Uterus (tissue), 4 donors: ENCODE data around the gene BCL7C. TPM values are rescaled to one million over a fixed set of nuclear protein-coding genes. Genes with fewer than 3 reads are reported as not detected.

Experiments
- DNase-seq, 2 donors: peaks; one replicate each; pipeline ENCODE4 v3.0.0-alpha.2; 2019 to 2020
- H3K27ac ChIP-seq, 2 donors: fragments of 200-600 bp; sonication (generic); 1 replicate in 1 of 2; 2 replicates in 1 of 2; pipeline ENCODE4 v1.5.1; 2016 to 2018
- H3K27me3 ChIP-seq, 2 donors: fragments of 200-600 bp; sonication (generic); one replicate each; pipeline ENCODE4 v1.5.1; 2018 to 2019; ENCODE audit warnings: control low read depth in 1 of 2
- H3K36me3 ChIP-seq, 2 donors: fragments of 200-600 bp; sonication (generic); one replicate each; pipeline ENCODE4 v1.5.1; 2019; ENCODE audit warnings: control low read depth in 1 of 2
- H3K4me1 ChIP-seq, 2 donors: fragments of 200-600 bp; sonication (generic); one replicate each; pipeline ENCODE4 v1.5.1; 2018 to 2019; ENCODE audit warnings: control low read depth in 1 of 2
- H3K4me3 ChIP-seq, 2 donors: fragments of 200-600 bp; sonication (generic); 1 replicate in 1 of 2; 2 replicates in 1 of 2; pipeline ENCODE4 v1.5.1; 2018 to 2019; ENCODE audit warnings: mild to moderate bottlenecking in 1 of 2
- H3K9me3 ChIP-seq, 2 donors: fragments of 200-600 bp; sonication (generic); one replicate each; pipeline ENCODE4 v1.5.1; 2019; ENCODE audit warnings: control low read depth in 1 of 2
- POLR2A ChIP-seq, 2 donors: fragments of 450-650 bp; IDR thresholded peaks; one replicate each; pipeline ENCODE4 v1.6.1; 2016; ENCODE audit warnings: antibody characterized with exemption in 2 of 2, mild to moderate bottlenecking in 1 of 2, moderate library complexity in 1 of 2
- intact Hi-C: fragments of 100-400 bp; cut with DNase I; formaldehyde crosslinking; loops from one replicate; pipeline ENCODE4 v1.15.1; 2023; ENCODE audit warnings: low total_unique reads
- total RNA-seq, 4 donors: library from RNA; depleted of rRNA in 3 of 4; stranded (reverse); fragments of >200 nt in 3 of 4; gene quantifications; one replicate each; pipeline versions ENCODE4 v1.1.0 to v1.2.4, GENCODE V29; 2014 to 2023
- TF ChIP-seq, protein P1 (sequence below), 4 experiments: fragments of 200-600 bp in 2 of 4; fragments of 450-650 bp in 2 of 4; sonication (generic) in 2 of 4; IDR thresholded peaks; one replicate each; pipeline ENCODE4 v1.5.1; 2016 to 2019; ENCODE audit warnings: antibody characterized with exemption in 4 of 4, mild to moderate bottlenecking in 2 of 4, moderate library complexity in 1 of 4
- donor health status: DM: yes; HTN: yes; CAD: no.

Gene BCL7C
- total RNA-seq, 4 donors from 2014 or later = 16.5 to 44.8 (median 35.2) TPM

GRCh38 chr16:30842971-30843370 lies 50.9 kb downstream of the BCL7C start:
- H3K4me3 ChIP-seq = no peak overlapping the region
- no peaks in the 10 kb centered on the region for H3K36me3 ChIP-seq
- intact Hi-C loops = no loop called here
- no peaks in the 10 kb centered on the region for H3K9me3 ChIP-seq
- H3K27me3 ChIP-seq = no peaks in the 10 kb centered on the region
- no peaks in the 10 kb centered on the region for H3K4me1 ChIP-seq
- no peak for DNase-seq
- H3K27ac ChIP-seq = no peak overlapping the region
- TF ChIP-seq, protein P1, sequence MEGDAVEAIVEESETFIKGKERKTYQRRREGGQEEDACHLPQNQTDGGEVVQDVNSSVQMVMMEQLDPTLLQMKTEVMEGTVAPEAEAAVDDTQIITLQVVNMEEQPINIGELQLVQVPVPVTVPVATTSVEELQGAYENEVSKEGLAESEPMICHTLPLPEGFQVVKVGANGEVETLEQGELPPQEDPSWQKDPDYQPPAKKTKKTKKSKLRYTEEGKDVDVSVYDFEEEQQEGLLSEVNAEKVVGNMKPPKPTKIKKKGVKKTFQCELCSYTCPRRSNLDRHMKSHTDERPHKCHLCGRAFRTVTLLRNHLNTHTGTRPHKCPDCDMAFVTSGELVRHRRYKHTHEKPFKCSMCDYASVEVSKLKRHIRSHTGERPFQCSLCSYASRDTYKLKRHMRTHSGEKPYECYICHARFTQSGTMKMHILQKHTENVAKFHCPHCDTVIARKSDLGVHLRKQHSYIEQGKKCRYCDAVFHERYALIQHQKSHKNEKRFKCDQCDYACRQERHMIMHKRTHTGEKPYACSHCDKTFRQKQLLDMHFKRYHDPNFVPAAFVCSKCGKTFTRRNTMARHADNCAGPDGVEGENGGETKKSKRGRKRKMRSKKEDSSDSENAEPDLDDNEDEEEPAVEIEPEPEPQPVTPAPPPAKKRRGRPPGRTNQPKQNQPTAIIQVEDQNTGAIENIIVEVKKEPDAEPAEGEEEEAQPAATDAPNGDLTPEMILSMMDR (IDR thresholded peaks at IDR 0.05) = no peak
- no peak for TF ChIP-seq POLR2A (IDR thresholded peaks at IDR 0.05)

- no peak overlapping the region for H3K4me3 ChIP-seq
- no peaks in the 10 kb centered on the region for H3K9me3 ChIP-seq
- H3K27me3 ChIP-seq = no peaks in the 10 kb centered on the region
- no peaks in the 10 kb centered on the region for H3K36me3 ChIP-seq
- no peak overlapping the region for H3K27ac ChIP-seq
- no peak for DNase-seq
- no peaks in the 10 kb centered on the region for H3K4me1 ChIP-seq
- intact Hi-C loops = no loop called here
- TF ChIP-seq, protein P1 (IDR thresholded peaks at IDR 0.05) = no peak
- TF ChIP-seq POLR2A (IDR thresholded peaks at IDR 0.05) = no peak
Observed at GRCh38 chr16:30841332-30841731, 52.5 kb downstream of the BCL7C start.

GRCh38 chr16:30840611-30841010 lies 53.3 kb downstream of the BCL7C start:
- no peaks in the 10 kb centered on the region for H3K36me3 ChIP-seq
- TF ChIP-seq POLR2A (IDR thresholded peaks at IDR 0.05) = no peak
- TF ChIP-seq, protein P1 (IDR thresholded peaks at IDR 0.05) = no peak
- H3K4me1 ChIP-seq = no peaks in the 10 kb centered on the region
- no peak for DNase-seq
- H3K9me3 ChIP-seq = no peaks in the 10 kb centered on the region
- no peak overlapping the region for H3K27ac ChIP-seq
- H3K27me3 ChIP-seq = no peaks in the 10 kb centered on the region
- no peak overlapping the region for H3K4me3 ChIP-seq
- intact Hi-C loops = no loop called here

GRCh38 chr16:30839523-30840227 lies 54.2 kb downstream of the BCL7C start:
- Histone ChIP-seq H3K27ac (no peak overlapping the region), H3K4me1 (no peaks in the 10 kb centered on the region), H3K27me3 (no peaks in the 10 kb centered on the region), H3K9me3 (no peaks in the 10 kb centered on the region), H3K36me3 (no peaks in the 10 kb centered on the region), H3K4me3 (no peak overlapping the region)
- DNase-seq = no peak
- TF ChIP-seq POLR2A (IDR thresholded peaks at IDR 0.05) = no peak
- TF ChIP-seq, protein P1 (IDR thresholded peaks at IDR 0.05) = no peak
- intact Hi-C loops = no loop called here

- Histone ChIP-seq H3K4me3 (no peak overlapping the region), H3K9me3 (no peaks in the 10 kb centered on the region), H3K27me3 (no peaks in the 10 kb centered on the region), H3K4me1 (no peaks in the 10 kb centered on the region), H3K36me3 (no peaks in the 10 kb centered on the region), H3K27ac (no peak overlapping the region)
- intact Hi-C loops = no loop called here
- TF ChIP-seq POLR2A (IDR thresholded peaks at IDR 0.05) = no peak
- TF ChIP-seq, protein P1 (IDR thresholded peaks at IDR 0.05) = no peak
- no peak for DNase-seq
Observed at GRCh38 chr16:30838876-30839471, 54.9 kb downstream of the BCL7C start.
